ENCODE results near the gene ARSG.

The ARSG gene

GRCh38 chr17:68377771-68378267, 86.5 kb downstream of the ARSG start:
- DNase-seq (ENCODE audit: low read depth in 2 of 2), result no peak

- DNase-seq (ENCODE audit: low read depth in 2 of 2), result no peak
These were observed 87.2 kb downstream of the ARSG start for GRCh38 chr17:68378268-68379176.

GRCh38 chr17:68379177-68379510, 87.8 kb downstream of the ARSG start:
- DNase-seq (ENCODE audit: low read depth in 2 of 2), result no peak

- no peak for DNase-seq (ENCODE audit: low read depth in 2 of 2)
These were observed 88.7 kb downstream of the ARSG start for GRCh38 chr17:68379692-68380677.

- no peak for DNase-seq (ENCODE audit: low read depth in 2 of 2)
These were observed 90.0 kb downstream of the ARSG start for GRCh38 chr17:68381076-68381900.

- DNase-seq (ENCODE audit: low read depth in 2 of 2), result no peak
These were observed 91.3 kb downstream of the ARSG start for GRCh38 chr17:68382582-68383085.

GRCh38 chr17:68383120-68383442, 91.8 kb downstream of the ARSG start:
- no peak for DNase-seq (ENCODE audit: low read depth in 2 of 2)

- no peak for DNase-seq (ENCODE audit: low read depth in 2 of 2)
These were observed 92.4 kb downstream of the ARSG start for GRCh38 chr17:68383443-68384321.

- no peak for DNase-seq (ENCODE audit: low read depth in 2 of 2)
These were observed 93.2 kb downstream of the ARSG start for GRCh38 chr17:68384471-68384870.

GRCh38 chr17:68384941-68385340, 93.6 kb downstream of the ARSG start:
- DNase-seq (ENCODE audit: low read depth in 2 of 2), result no peak

GRCh38 chr17:68385490-68386215, 94.4 kb downstream of the ARSG start:
- no peak for DNase-seq (ENCODE audit: low read depth in 2 of 2)

GRCh38 chr17:68387435-68388218, 96.3 kb downstream of the ARSG start:
- no peak for DNase-seq (ENCODE audit: low read depth in 2 of 2)

GRCh38 chr17:68389041-68389440, 97.7 kb downstream of the ARSG start:
- no peak for DNase-seq (ENCODE audit: low read depth in 2 of 2)

GRCh38 chr17:68390888-68391545, 99.7 kb downstream of the ARSG start:
- no peak for DNase-seq (ENCODE audit: low read depth in 2 of 2)

GRCh38 chr17:68391561-68392268, 100.4 kb downstream of the ARSG start:
- no peak for DNase-seq (ENCODE audit: low read depth in 2 of 2)

GRCh38 chr17:68394608-68395331, 103.5 kb downstream of the ARSG start:
- DNase-seq (ENCODE audit: low read depth in 2 of 2), result no peak

Measured in activated CD8-positive, alpha-beta memory T cell treated with anti-CD3 and anti-CD28 coated beads for 4 hours (primary cell).